GM03348 (cell line): Measurements from ENCODE around the gene KCMF1.

Source experiments
- DNase-seq: peaks from one replicate; pipeline ENCODE4 v3.0.0; 2012; ENCODE audit warnings: low spot score

The KCMF1 gene

DNA sequence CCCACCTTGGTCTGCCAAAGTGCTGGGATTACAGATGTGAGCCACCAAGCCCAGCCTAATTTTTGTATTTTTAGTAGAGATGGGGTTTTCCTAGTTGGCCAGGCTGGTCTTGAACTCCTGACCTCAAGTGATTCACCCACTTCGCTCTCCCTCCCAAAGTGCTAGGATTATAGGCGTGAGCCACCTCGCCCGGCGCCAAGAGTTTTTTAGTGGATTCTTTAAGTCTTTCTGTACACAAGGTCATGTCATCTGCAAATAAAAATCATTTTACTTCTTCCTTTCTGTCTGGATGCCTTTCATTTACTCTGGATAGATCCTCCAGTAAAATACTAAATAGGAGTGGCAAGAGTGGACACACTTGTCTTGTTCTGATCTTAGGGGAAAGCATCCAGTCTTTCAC lies 61.7 kb downstream of the KCMF1 start:
- DNase-seq: no peak

DNA sequence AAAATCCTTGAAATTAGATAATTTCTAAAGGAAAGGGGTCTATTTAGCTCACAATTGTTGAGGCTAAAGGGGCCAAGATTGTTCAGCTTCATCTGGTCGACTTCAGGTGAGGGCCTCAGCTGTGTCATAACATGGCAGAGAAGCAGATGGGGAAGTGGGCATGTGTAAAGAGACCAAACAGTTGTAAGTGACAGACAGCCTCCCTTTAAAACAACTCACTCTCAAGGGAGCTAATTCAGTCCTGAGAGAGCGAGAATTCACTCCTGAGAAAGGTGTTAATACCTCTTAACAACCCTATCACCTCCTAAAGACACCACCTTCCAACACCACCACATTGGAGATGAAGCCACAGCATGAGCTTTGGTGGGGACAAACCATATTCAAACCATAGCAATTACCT lies 62.4 kb downstream of the KCMF1 start:
- DNase-seq: no peak

DNA sequence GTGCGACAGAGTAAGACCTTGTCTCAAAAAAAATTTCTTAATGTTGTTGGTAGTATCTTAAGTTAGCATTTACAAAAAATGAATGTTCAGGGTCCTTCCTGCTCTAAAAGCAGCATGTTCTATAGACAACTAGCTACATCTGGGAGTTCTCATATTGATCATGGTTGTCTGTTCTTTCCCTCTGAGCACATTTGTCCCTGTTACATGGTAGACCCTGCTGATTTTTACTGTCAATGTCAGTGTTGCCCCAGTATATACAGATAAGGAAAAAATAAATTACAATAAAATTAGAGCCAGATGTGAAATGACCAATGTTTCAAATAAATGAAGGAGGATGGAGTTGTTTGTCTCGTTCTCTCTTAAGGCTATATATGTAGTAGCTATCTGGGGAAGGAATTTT lies 63.2 kb downstream of the KCMF1 start:
- DNase-seq: no peak

DNA sequence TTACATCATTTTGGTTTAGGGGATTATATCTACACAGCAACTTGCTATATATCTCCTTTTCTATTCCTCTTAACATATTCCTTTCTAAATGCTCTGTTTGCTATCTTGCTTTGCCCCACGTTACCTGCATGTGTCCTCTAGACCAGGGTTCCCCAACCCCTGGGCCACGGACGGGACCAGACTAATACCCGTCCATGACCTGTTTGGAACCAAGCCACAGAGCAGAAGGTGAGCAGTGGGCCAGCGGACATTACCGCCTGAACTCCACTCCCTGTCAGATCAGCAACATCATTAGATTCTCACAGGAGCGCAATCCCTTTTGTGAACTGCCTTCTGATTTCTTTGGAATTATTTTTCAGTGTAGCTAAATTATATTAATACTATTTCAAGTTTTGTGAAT lies 66.7 kb downstream of the KCMF1 start:
- DNase-seq: no peak

DNA sequence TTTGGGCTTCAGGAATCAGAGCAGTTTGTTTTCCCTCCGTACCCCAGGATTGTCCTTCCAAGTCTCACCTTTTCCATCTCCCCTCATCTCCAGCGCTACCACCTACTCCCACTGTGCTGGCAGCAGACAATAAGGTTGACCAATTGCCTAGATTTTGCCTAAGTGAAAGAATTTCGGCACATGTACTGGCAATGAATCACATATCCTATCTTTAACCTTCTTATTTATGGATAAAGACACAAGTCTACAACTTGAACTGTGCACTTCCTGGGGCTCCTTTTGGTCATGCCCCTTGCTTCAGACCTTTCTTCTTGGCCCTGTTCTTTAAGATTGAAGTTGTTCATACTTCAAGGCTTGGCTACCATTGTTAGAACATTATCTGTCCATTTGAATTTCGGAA lies 71.4 kb downstream of the KCMF1 start:
- no peak for DNase-seq

DNA sequence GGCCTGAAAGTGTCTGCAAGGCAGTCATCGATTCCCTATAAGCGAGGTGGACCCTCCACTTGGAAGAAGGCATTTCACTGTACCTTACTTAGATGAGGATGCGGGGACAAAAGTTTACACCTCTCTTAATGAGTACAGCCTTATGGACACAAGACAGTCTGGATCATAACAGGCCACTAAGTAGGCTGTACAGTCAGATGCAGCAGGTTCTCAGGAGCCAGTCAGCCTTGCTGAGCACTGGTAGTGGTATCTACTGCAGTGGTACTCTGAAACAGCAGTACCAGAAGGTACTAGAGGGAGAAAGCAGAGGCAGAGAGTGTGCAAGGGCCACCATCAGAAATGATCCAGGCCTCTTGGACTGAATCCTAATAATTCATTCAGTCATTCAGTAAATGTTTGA lies 77.6 kb downstream of the KCMF1 start:
- no peak for DNase-seq

DNA sequence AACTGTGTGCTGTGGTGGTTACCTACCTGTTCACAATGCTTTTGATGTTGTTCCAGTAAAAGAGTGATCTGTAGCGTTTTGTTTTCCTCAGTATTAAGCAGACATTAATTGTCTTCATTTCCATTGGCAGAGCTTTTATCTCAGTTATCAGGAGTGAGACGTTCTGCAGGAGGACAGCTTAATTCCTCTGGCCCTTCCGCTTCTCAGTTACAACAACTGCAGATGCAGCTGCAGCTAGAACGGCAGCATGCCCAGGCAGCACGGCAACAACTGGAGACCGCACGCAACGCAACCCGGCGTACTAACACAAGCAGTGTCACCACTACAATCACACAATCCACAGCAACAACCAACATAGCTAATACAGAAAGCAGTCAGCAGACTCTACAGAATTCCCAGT lies 78.3 kb downstream of the KCMF1 start:
- no peak for DNase-seq

DNA sequence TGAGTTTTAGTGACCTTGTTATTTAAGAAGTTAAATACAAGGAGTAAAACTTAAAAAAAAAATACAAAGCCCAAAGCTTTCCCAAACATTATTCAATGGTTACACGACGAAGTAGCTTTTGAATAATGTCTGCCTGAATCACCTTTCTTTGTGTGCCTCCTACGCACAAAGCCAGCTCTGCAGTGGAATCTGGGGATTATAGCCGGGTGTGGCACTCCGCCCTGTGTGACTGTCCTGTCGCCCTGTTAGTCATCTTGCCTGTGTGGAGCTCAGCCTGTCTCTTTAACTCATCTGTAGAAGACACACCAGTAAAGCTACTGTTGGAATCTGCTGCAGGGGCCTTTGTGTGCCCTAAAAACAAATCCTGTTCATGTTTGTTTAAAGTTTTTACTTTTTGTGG lies 82.8 kb downstream of the KCMF1 start:
- peak; percentile 50 for DNase-seq

DNA sequence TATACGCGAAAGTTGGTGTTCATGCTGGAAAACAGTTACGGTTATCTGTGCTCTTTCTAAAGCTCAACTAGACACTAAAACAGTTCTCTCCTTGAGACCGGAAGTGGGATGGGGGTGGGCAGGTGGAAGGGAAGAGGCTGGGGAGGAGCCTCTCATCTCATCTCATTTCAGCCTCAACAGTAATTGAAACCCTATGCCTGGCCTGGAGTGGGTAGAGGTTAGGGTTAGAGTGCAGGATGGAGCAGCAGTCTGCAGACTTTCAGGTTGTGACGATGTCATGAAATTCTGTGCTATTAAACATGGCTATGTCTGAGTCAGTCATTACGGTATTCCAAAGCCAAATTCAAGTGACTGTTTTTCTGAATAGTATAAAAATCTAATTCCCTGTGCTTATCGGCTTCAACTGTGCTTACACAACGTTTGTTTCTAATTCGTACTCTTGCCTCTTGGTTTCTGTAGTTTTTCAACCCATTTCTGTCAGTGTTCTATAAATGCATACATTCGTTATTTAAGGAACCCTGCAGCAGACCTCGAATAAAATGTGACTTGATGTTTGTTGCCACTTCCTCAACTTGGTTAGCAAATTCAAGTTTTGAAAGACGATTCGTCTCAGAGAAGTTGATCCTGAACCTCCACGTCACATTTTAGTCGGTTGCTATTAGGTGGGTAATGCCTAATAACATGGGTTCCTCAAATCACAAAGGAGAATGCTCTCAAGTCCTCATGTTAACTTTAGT lies 86.4 kb downstream of the KCMF1 start:
- no peak for DNase-seq

DNA sequence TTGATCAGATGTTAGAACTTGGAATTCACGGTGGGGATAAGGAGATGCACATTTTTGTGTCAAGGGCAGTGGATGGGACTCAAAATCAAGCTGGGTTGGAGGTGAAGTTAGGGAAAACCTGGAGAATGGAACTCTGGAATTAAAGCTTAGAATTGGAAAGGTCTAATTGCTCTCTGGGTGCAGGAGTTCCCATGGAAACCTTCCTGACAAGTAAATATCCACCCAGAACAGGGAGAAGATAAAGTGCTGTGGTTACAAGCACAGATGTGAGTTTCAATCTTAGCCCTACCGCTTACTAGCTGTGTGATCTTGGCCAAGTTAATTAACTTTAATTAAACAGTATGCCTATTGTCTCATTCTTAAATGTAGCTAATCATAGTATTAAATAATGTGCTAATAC lies 90.9 kb downstream of the KCMF1 start:
- DNase-seq: no peak

DNA sequence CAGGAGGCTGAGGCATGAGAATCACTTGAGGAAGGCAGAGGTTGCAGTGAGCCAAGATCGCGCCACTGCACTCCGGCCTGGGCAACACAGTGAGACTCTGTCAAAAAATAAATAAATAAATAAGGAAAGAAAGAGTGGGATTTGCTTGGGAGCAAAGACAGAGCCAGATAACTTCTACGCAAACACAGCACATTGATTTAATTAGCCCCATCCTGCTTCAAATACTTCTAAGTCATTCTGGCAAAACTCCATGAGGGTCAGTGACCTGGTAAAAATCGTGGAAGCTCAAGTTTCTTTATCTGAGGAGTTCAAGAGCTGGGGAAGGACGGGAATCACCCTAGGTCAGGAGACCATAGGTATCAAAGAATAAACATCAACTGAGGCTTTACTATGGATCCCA lies 91.6 kb downstream of the KCMF1 start:
- DNase-seq: no peak

DNA sequence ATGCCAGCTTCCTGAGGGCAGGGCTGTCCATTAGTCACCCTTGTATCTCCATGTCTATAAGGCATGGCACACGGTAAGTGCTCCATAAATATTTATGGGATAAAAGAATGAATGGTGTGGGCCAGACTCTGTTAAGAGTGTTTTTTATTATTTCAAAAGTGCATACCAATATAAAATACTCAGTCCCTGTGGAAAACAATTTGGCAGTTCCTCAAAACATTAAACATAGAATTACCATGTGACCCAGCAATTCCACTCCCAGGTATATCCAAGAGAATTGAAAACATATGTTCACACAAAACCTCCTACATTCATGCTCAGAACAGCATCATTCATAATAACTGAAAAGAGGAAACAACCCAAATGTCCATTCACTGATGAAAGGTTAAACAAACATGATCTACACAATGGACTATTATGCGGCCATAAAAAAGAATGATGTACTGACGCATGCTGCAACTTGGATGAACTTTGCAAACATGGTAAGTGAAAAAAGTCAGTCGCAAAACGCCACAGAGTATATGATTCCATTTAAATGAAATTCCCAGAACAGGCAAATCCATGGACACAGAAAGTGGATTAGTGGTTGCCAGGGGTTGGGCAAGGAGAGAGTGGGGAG lies 93.1 kb downstream of the KCMF1 start:
- DNase-seq: no peak

DNA sequence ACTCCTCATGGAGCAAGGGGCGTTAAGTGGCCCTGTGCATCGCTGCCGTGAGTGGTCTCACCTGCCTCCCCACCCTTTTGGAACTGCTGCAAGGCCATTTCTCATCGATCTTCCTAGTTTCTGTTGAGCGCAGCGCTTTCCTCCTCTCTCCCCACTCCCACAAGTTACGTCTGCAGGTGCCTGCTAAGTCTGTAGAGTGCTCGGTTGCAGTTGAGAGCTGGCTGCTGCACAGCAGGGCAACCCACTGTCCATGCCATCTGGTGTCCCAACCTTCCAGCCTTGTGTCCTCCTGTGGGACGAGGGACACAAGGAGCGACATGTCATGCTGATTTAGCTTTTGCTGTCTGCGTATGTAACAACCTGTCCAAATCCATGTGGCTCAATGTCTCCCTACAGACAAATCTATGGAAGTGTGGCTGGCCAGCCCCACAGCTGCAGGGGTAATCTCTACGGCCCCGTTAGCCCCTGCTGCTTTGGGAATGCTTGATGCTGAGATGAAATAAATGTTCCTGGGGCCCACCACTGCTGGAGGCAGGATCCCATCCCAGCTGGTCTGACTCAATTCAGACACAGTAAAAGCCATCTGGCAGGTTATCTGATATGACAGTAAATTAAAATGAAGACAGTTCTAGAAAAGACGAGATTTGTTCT lies 94.1 kb downstream of the KCMF1 start:
- DNase-seq: no peak

DNA sequence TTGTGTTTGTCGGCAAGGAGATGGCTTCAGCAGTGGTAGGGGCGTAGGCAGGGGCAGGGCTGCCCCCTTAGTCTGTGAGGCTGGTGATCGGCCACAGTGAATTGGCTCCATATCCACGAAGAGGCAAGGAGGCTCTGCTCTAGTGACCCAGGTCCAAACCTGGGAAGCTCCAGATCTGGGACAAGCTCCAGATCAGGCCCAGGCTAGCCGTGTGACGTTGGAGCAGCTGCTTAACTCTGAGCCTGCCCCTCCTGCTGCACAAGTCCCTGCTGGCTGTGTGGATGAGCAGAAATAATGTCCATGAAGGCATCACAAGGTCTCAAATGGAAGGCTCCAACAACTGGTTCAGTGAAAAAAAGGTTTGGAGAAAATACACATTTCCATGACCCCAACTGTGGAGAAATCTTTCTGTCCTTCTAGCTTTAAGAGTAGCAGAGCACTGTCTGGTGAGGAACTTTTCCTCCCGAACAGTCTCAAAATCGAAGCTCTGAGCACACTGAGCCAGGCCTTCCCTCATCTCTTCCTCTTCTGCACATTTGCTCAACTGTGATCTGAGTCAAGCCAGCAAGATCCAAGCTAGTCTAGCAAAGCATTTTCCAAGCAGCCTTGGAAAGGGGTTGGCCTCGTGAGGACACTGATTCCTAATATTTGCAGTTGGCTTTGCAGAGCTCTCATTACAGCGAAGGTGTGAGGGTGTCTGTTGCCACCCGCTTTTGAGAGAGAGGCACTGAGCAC lies 95.2 kb downstream of the KCMF1 start:
- DNase-seq: no peak

DNA sequence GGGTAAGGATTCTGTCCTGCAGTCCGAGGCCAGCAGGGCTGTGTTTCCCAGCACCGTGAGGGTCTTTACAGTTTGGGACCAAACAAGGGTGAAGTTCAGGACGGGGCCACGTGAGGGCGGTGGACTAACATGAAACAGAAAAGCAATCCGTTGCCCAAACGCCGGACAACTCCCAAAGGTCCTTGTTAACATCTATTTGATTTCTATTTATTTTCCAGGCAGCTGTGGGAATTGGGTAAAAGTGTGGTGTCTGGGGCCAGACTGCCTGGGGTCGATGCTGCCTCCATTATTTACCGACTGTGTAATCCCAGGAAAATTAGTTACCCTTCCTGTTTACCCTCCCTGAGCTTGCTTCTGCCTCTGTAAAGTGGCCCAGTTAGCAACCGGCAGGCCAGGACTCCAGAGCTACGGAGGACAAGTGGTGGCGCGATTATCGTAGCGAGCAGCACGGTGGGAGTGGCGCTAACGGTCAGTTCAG lies 96.0 kb downstream of the KCMF1 start:
- peak; percentile 75 for DNase-seq

DNA sequence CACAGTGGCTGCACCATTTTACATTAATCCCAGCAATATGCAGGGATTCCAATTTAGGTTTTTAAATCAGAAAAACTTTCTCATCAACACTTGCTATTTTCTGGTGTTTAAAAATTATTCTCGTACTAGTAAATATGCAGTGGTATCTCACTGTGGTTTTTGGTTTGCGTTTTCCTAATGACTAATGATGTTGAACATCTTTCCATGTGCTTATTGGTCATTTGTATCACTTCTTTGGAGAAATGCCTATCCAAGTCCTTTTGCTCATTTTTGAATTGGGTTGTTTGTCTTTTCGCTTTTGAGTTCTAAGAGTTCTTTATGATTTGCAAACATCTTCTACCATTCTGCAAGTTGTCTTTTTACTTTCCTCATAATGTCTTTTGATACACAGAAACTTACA lies 100.1 kb downstream of the KCMF1 start:
- DNase-seq: no peak

DNA sequence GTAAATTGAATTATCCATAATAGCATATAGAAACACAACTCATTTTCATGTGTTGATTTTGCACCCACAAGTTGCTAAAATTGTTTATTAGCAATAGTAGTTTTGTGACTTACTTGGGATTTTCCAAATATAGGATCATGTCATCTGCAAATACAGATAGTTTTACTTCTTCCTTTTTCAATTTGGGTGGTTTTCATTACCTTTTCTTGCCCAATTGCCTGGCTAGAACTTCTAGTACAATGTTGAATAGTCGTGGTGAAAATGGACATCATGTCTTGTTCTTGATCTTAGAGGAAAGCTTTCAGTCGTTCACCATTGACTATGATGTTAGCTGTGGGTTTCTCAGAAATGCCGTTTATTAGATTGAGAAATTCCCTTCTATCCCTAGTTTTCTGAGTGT lies 102.1 kb downstream of the KCMF1 start:
- DNase-seq: no peak

DNA sequence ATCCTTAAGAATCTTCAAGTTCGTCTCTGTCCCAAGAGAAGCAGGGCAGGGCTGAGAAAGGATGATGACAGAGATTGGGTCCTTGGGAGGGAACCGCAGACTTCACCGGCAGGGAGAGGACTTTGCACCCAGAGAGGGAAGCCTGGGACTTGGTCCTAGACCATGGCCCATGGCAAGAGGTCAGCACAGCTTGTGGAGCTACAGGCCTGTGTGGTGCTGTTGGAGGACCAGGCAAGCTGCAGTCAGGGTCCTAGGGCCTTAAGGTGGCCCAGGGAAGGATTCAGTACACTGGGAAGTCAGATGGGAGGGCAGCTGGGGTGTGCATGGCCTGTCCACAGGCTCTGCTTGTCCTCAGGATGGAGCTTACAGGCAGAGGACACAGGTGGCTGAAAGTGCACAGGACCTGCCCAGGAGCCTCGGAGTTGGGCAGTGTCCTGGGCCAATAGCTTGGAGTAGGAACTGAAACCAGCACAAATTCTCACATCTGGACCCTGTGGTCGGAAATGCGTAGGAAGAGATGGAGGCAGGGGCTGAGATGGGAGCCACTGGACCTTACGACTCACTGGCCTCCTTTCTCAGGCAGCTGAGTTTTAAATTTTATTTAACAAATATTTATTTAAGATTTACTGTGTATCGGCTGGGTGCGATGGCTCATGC lies 105.8 kb downstream of the KCMF1 start:
- no peak for DNase-seq

DNA sequence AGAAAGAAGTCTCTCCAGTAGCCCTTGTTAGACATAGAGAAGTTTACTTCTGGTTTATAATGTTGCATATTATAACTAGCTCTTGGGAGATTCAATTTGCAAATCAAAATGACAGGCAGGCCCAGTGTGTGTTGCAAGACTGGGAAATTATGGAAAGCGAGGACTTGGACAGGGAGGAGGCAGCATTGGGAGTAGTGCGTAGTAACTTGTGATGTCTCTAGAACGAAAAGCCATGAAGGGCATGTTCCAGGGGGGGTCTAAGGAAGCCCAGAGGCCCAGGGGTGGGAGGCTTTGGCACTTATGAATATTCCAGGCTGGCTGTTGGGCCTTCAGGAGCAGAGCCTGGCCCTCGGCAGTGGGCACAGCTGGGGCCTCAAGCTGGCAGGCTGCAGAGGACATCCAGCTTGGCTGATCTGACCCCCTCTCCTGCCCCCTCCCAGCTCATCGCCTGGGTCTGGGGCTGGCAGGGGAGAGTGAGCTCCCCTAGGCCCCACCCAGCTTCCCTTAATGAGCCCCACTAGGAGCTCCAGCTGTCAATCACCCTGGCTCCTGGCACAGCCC lies 107.0 kb downstream of the KCMF1 start:
- no peak for DNase-seq

DNA sequence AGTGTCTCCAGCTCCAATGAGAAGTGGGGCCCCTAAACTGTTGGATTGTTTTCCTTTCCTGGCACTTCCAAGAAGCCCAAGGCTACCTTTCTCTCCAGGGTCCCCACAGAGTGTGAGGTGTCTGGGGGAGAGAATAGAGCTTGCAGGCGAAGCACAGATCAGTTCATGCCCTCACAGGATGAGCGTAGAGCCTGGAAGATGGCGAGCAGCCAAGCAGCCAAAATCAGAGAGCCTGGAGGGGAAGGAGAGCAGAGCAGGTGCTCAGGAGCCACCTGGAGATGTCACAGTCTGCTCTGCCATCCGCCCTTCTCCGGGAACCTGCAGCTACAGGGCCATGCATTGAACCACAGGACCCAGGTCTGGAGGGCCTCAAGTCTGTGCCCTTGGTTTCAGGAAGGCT lies 107.6 kb downstream of the KCMF1 start:
- DNase-seq: no peak

DNA sequence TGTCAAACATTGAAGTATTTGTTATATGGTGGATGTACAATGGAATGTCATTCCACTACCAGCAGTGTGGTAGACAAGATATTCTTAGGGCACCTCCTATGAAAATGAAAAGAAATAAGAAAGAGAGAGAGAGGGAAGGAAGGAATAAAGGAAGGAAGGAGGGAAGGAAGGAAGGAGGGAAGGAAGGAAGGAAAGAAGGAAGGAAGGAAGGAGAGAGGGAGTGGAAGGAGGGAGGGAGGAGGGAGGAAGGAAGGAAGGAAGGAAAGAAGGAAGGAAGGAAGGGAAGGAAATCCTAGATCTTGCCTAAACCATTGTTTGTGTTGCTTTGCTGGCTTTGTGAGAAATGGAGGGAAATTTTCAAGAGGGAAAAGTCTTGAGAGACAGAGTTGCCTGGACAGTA lies 112.1 kb downstream of the KCMF1 start:
- no peak for DNase-seq

DNA sequence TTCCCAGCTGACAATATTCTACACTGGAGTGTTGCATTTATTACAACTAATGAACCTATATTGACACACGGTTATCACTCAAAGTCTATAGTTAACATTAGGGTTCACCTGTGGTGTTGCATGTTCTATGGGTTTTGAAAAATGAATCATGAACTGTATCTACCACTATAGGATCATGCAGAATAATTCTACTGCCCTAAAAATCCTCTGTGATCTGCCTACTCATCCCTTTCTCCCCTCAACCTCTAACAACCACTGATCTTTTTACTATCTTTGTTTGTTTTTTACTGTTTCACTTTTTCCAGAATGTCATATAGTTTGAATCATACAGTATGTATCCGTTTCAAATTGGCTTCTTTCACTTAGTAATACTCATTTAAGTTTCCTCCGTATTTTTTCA lies 114.6 kb downstream of the KCMF1 start:
- DNase-seq: no peak
